HG03045 (cell line): ENCODE measurements around the gene ARHGAP31.

Experiments used
- ATAC-seq: cut with Tn5 transposase; IDR thresholded peaks from one replicate; pipeline ENCODE4 v1.9.1; 2021; ENCODE audit warnings: mild to moderate bottlenecking, moderate library complexity; ENCODE audit not compliant: unreplicated experiment

The ARHGAP31 gene

GRCh38 chr3:119427669-119428068, 133.5 kb downstream of the ARHGAP31 start:
- ATAC-seq, result no peak

GRCh38 chr3:119428538-119428937, 134.4 kb downstream of the ARHGAP31 start:
- no peak for ATAC-seq

- ATAC-seq, result no peak
Measured at GRCh38 chr3:119433613-119434325, 139.6 kb downstream of the ARHGAP31 start.

GRCh38 chr3:119434703-119435102, 140.5 kb downstream of the ARHGAP31 start:
- no peak for ATAC-seq

- ATAC-seq, result no peak
Measured at GRCh38 chr3:119436977-119437376, 142.8 kb downstream of the ARHGAP31 start.

- ATAC-seq, result no peak
Measured at GRCh38 chr3:119437691-119438258, 143.6 kb downstream of the ARHGAP31 start.

- ATAC-seq, result no peak
Measured at GRCh38 chr3:119443179-119443578, 149.0 kb downstream of the ARHGAP31 start.

GRCh38 chr3:119444590-119444989, 150.4 kb downstream of the ARHGAP31 start:
- no peak for ATAC-seq

GRCh38 chr3:119453822-119454221, 159.6 kb downstream of the ARHGAP31 start:
- ATAC-seq, result no peak

- no peak for ATAC-seq
Measured at GRCh38 chr3:119456469-119456868, 162.3 kb downstream of the ARHGAP31 start.

- no peak for ATAC-seq
Measured at GRCh38 chr3:119457246-119457645, 163.1 kb downstream of the ARHGAP31 start.

GRCh38 chr3:119463171-119464169, 169.3 kb downstream of the ARHGAP31 start, which contains the start of gene TMEM39A:
Gene TMEM39A (minus strand): TSS chr3:119463615. CDS start chr3:119462074, 1,541 bp downstream.
- ATAC-seq, result peak; percentile 93

GRCh38 chr3:119468041-119468440, 173.9 kb downstream of the ARHGAP31 start:
- no peak for ATAC-seq

- no peak for ATAC-seq
Measured at GRCh38 chr3:119469418-119470189, 175.4 kb downstream of the ARHGAP31 start.
